Right kidney (tissue), 1 donor: ENCODE measurements around the gene NAALADL2.

Experiments used
- DNase-seq: peaks from one replicate; pipeline ENCODE4 v3.0.0-alpha.2; 2016

NAALADL2 gene

GRCh38 chr3:174884776-174885568 lies 25.8 kb downstream of the NAALADL2 start:
- no peak for DNase-seq

GRCh38 chr3:174891524-174892203 lies 32.5 kb downstream of the NAALADL2 start:
- DNase-seq = no peak

- no peak for DNase-seq
Measured at GRCh38 chr3:174907027-174907426, 47.9 kb downstream of the NAALADL2 start.

- DNase-seq = no peak
Measured at GRCh38 chr3:174907628-174908407, 48.7 kb downstream of the NAALADL2 start.

- no peak for DNase-seq
Measured at GRCh38 chr3:174931473-174932353, 72.6 kb downstream of the NAALADL2 start.

GRCh38 chr3:174936590-174936989 lies 77.5 kb downstream of the NAALADL2 start:
- no peak for DNase-seq

GRCh38 chr3:174937478-174937877 lies 78.3 kb downstream of the NAALADL2 start:
- DNase-seq = no peak

GRCh38 chr3:174938102-174938501 lies 79.0 kb downstream of the NAALADL2 start:
- no peak for DNase-seq

GRCh38 chr3:174940151-174940550 lies 81.0 kb downstream of the NAALADL2 start:
- no peak for DNase-seq

GRCh38 chr3:174945276-174945675 lies 86.1 kb downstream of the NAALADL2 start:
- no peak for DNase-seq

- DNase-seq = no peak
Measured at GRCh38 chr3:174945951-174946350, 86.8 kb downstream of the NAALADL2 start.

- DNase-seq = no peak
Measured at GRCh38 chr3:174949523-174949922, 90.4 kb downstream of the NAALADL2 start.

GRCh38 chr3:174951034-174951433 lies 91.9 kb downstream of the NAALADL2 start:
- DNase-seq = no peak

- DNase-seq = no peak
Measured at GRCh38 chr3:174951498-174952005, 92.4 kb downstream of the NAALADL2 start.

GRCh38 chr3:174953068-174953467 lies 93.9 kb downstream of the NAALADL2 start:
- DNase-seq = no peak

GRCh38 chr3:174955513-174956016 lies 96.4 kb downstream of the NAALADL2 start:
- DNase-seq = no peak

- no peak for DNase-seq
Measured at GRCh38 chr3:174957081-174957480, 97.9 kb downstream of the NAALADL2 start.

- DNase-seq = no peak
Measured at GRCh38 chr3:174957551-174958001, 98.4 kb downstream of the NAALADL2 start.

- DNase-seq = no peak
Measured at GRCh38 chr3:174958671-174959328, 99.7 kb downstream of the NAALADL2 start.

- no peak for DNase-seq
Measured at GRCh38 chr3:174959556-174960065, 100.5 kb downstream of the NAALADL2 start.

- no peak for DNase-seq
Measured at GRCh38 chr3:174960898-174961297, 101.8 kb downstream of the NAALADL2 start.
